ENCODE results near the gene HIGD2A.
A peak's percentile ranks its signal among the peaks of the same experiment; 100 is the strongest.

HIGD2A gene

GRCh38 chr5:176356179-176356566 is 32.4 kb upstream of the HIGD2A start:
- Histone ChIP-seq H3K4me1 (ENCODE audit: control insufficient read depth, insufficient read depth, low read length) (no peaks in the 10 kb centered on the region), H3K9me3 (ENCODE audit: control insufficient read depth, insufficient read depth, low read length) (no peaks in the 10 kb centered on the region), H3K27me3 (ENCODE audit: control insufficient read depth, insufficient read depth, low read length) (no peaks in the 10 kb centered on the region), H3K27ac (ENCODE audit: low read length) (no peak overlapping the region), H3K36me3 (ENCODE audit: control insufficient read depth, insufficient read depth, low read length) (peaks cover 15% of the 10 kb centered on the region), H3K4me3 (ENCODE audit: low read length) (no peak overlapping the region)
- DNase-seq (ENCODE audit: low read depth, low spot score) = no peak
- no CpG with 5 or more reads among the region's 3 CpGs for WGBS (ENCODE audit: insufficient coverage, insufficient read length)

GRCh38 chr5:176359658-176360057 is 28.9 kb upstream of the HIGD2A start:
- H3K4me3 ChIP-seq (ENCODE audit: low read length) = no peak overlapping the region

GRCh38 chr5:176360894-176361436 is 27.6 kb upstream of the HIGD2A start:
- Histone ChIP-seq H3K36me3 (ENCODE audit: control insufficient read depth, insufficient read depth, low read length) (peaks cover 2% of the 10 kb centered on the region; the same call in 1 of the 2 replicates), H3K9me3 (ENCODE audit: control insufficient read depth, insufficient read depth, low read length) (no peaks in the 10 kb centered on the region), H3K27me3 (ENCODE audit: control insufficient read depth, insufficient read depth, low read length) (peaks cover 8% of the 10 kb centered on the region), H3K27ac (ENCODE audit: low read length) (no peak overlapping the region), H3K4me1 (ENCODE audit: control insufficient read depth, insufficient read depth, low read length) (no peaks in the 10 kb centered on the region), H3K4me3 (ENCODE audit: low read length) (peak overlapping the region; percentile 73)
- DNase-seq (ENCODE audit: low read depth, low spot score) = no peak
- WGBS (ENCODE audit: insufficient coverage, insufficient read length) = no CpG with 5 or more reads among the region's 27 CpGs

More at GRCh38 chr5:176359658-176360057, 28.9 kb upstream of the HIGD2A start:
- no CpG with 5 or more reads among the region's 4 CpGs for WGBS (ENCODE audit: insufficient coverage, insufficient read length)
- DNase-seq (ENCODE audit: low read depth, low spot score) = no peak
- Histone ChIP-seq H3K4me1 (ENCODE audit: control insufficient read depth, insufficient read depth, low read length) (no peaks in the 10 kb centered on the region), H3K27me3 (ENCODE audit: control insufficient read depth, insufficient read depth, low read length) (peaks cover 3% of the 10 kb centered on the region; the same call in 1 of the 2 replicates), H3K9me3 (ENCODE audit: control insufficient read depth, insufficient read depth, low read length) (no peaks in the 10 kb centered on the region), H3K36me3 (ENCODE audit: control insufficient read depth, insufficient read depth, low read length) (peaks cover 6% of the 10 kb centered on the region), H3K27ac (ENCODE audit: low read length) (no peak overlapping the region)

GRCh38 chr5:176361437-176362232 is 26.9 kb upstream of the HIGD2A start, which contains the start of gene KIAA1191:
Gene KIAA1191 (minus strand): TSS chr5:176361764. CDS start chr5:176359508, 2,256 bp downstream.
- Histone ChIP-seq H3K4me1 (ENCODE audit: control insufficient read depth, insufficient read depth, low read length) (0 out of 2 replicates have a peak, but pooled peaks cover 3% of the 10 kb centered on the region), H3K4me3 (ENCODE audit: low read length) (peak within 1 kb of the TSS; percentile 73), H3K9me3 (ENCODE audit: control insufficient read depth, insufficient read depth, low read length) (no peaks in the 10 kb centered on the region), H3K36me3 (ENCODE audit: control insufficient read depth, insufficient read depth, low read length) (no peaks in the 10 kb centered on the region; the same call in 1 of the 2 replicates), H3K27me3 (ENCODE audit: control insufficient read depth, insufficient read depth, low read length) (peaks cover 12% of the 10 kb centered on the region), H3K27ac (ENCODE audit: low read length) (no peak within 1 kb of the TSS)
- WGBS (ENCODE audit: insufficient coverage, insufficient read length) = no CpG with 5 or more reads among the region's 56 CpGs
- no peak for DNase-seq (ENCODE audit: low read depth, low spot score)

GRCh38 chr5:176362233-176362490 is 26.4 kb upstream of the HIGD2A start:
- no peaks in the 10 kb centered on the region; the same call in 1 of the 2 replicates for H3K36me3 ChIP-seq (ENCODE audit: control insufficient read depth, insufficient read depth, low read length)
- H3K4me1 ChIP-seq (ENCODE audit: control insufficient read depth, insufficient read depth, low read length) = 0 out of 2 replicates have a peak, but pooled peaks cover 3% of the 10 kb centered on the region
- H3K9me3 ChIP-seq (ENCODE audit: control insufficient read depth, insufficient read depth, low read length) = no peaks in the 10 kb centered on the region
- no CpG with 5 or more reads among the region's 8 CpGs for WGBS (ENCODE audit: insufficient coverage, insufficient read length)
- no peak overlapping the region for H3K27ac ChIP-seq (ENCODE audit: low read length)
- H3K4me3 ChIP-seq (ENCODE audit: low read length) = peak overlapping the region; percentile 73; the same call in 1 of the 2 replicates
- H3K27me3 ChIP-seq (ENCODE audit: control insufficient read depth, insufficient read depth, low read length) = peaks cover 13% of the 10 kb centered on the region
- no peak for DNase-seq (ENCODE audit: low read depth, low spot score)

GRCh38 chr5:176364765-176365350 is 23.7 kb upstream of the HIGD2A start:
- Histone ChIP-seq H3K4me3 (ENCODE audit: low read length) (peak overlapping the region; percentile 93; the same call in 1 of the 2 replicates), H3K4me1 (ENCODE audit: control insufficient read depth, insufficient read depth, low read length) (0 out of 2 replicates have a peak, but pooled peaks cover 3% of the 10 kb centered on the region), H3K27ac (ENCODE audit: low read length) (no peak overlapping the region), H3K9me3 (ENCODE audit: control insufficient read depth, insufficient read depth, low read length) (no peaks in the 10 kb centered on the region), H3K27me3 (ENCODE audit: control insufficient read depth, insufficient read depth, low read length) (peaks cover 13% of the 10 kb centered on the region), H3K36me3 (ENCODE audit: control insufficient read depth, insufficient read depth, low read length) (peaks cover 2% of the 10 kb centered on the region; the same call in 1 of the 2 replicates)
- WGBS (ENCODE audit: insufficient coverage, insufficient read length) = no CpG with 5 or more reads among the region's 28 CpGs
- no peak for DNase-seq (ENCODE audit: low read depth, low spot score)

GRCh38 chr5:176365351-176366231 is 23.0 kb upstream of the HIGD2A start, which contains the start of gene ARL10:
Gene ARL10 (plus strand): TSS chr5:176365487. CDS start chr5:176365564, 77 bp downstream.
- H3K27ac ChIP-seq (ENCODE audit: low read length) = no peak within 1 kb of the TSS
- no peak for DNase-seq (ENCODE audit: low read depth, low spot score)

GRCh38 chr5:176366232-176366894 is 22.2 kb upstream of the HIGD2A start:
- Histone ChIP-seq H3K4me3 (ENCODE audit: low read length) (peak overlapping the region; percentile 93; the same call in 1 of the 2 replicates), H3K27ac (ENCODE audit: low read length) (no peak overlapping the region), H3K36me3 (ENCODE audit: control insufficient read depth, insufficient read depth, low read length) (peaks cover 2% of the 10 kb centered on the region; the same call in 1 of the 2 replicates), H3K9me3 (ENCODE audit: control insufficient read depth, insufficient read depth, low read length) (no peaks in the 10 kb centered on the region), H3K4me1 (ENCODE audit: control insufficient read depth, insufficient read depth, low read length) (0 out of 2 replicates have a peak, but pooled peaks cover 3% of the 10 kb centered on the region), H3K27me3 (ENCODE audit: control insufficient read depth, insufficient read depth, low read length) (peaks cover 13% of the 10 kb centered on the region)
- no peak for DNase-seq (ENCODE audit: low read depth, low spot score)
- WGBS (ENCODE audit: insufficient coverage, insufficient read length) = no CpG with 5 or more reads among the region's 38 CpGs

More at GRCh38 chr5:176365351-176366231, 23.0 kb upstream of the HIGD2A start, which contains the start of gene ARL10:
- no CpG with 5 or more reads among the region's 108 CpGs for WGBS (ENCODE audit: insufficient coverage, insufficient read length)
- Histone ChIP-seq H3K9me3 (ENCODE audit: control insufficient read depth, insufficient read depth, low read length) (no peaks in the 10 kb centered on the region), H3K36me3 (ENCODE audit: control insufficient read depth, insufficient read depth, low read length) (peaks cover 2% of the 10 kb centered on the region; the same call in 1 of the 2 replicates), H3K27me3 (ENCODE audit: control insufficient read depth, insufficient read depth, low read length) (peaks cover 13% of the 10 kb centered on the region), H3K4me3 (ENCODE audit: low read length) (peak within 1 kb of the TSS; percentile 93), H3K4me1 (ENCODE audit: control insufficient read depth, insufficient read depth, low read length) (0 out of 2 replicates have a peak, but pooled peaks cover 3% of the 10 kb centered on the region)

GRCh38 chr5:176368726-176369125 is 19.8 kb upstream of the HIGD2A start:
- no peak overlapping the region for H3K27ac ChIP-seq (ENCODE audit: low read length)
- WGBS (ENCODE audit: insufficient coverage, insufficient read length) = no CpG with 5 or more reads among the region's 13 CpGs
- no peak overlapping the region for H3K4me3 ChIP-seq (ENCODE audit: low read length)
- H3K4me1 ChIP-seq (ENCODE audit: control insufficient read depth, insufficient read depth, low read length) = 0 out of 2 replicates have a peak, but pooled peaks cover 3% of the 10 kb centered on the region
- H3K36me3 ChIP-seq (ENCODE audit: control insufficient read depth, insufficient read depth, low read length) = peaks cover 2% of the 10 kb centered on the region; the same call in 1 of the 2 replicates
- H3K27me3 ChIP-seq (ENCODE audit: control insufficient read depth, insufficient read depth, low read length) = peaks cover 11% of the 10 kb centered on the region
- no peak for DNase-seq (ENCODE audit: low read depth, low spot score)
- H3K9me3 ChIP-seq (ENCODE audit: control insufficient read depth, insufficient read depth, low read length) = no peaks in the 10 kb centered on the region

Measured in iPS DF 6.9 (cell line).